KMS-11 (cell line): ENCODE measurements around the gene NAT9.

ENCODE experiments used
- H2AFZ ChIP-seq: fragments of 200-600 bp; sonication (generic); 2 replicates; pipeline ENCODE4 v1.6.1; 2016; ENCODE audit warnings: antibody characterized with exemption, mixed run types, low read depth
- H3K27ac ChIP-seq: fragments of 200-600 bp; sonication (generic); 2 replicates; pipeline ENCODE4 v1.6.1; 2016; ENCODE audit warnings: mild to moderate bottlenecking, mixed run types
- H3K27me3 ChIP-seq: fragments of 200-600 bp; sonication (generic); 2 replicates; pipeline ENCODE4 v1.6.1; 2017; ENCODE audit warnings: mild to moderate bottlenecking, low read depth, mixed run types, moderate library complexity; ENCODE audit not compliant: insufficient read depth
- H3K36me3 ChIP-seq: fragments of 200-600 bp; sonication (generic); 2 replicates; pipeline ENCODE4 v1.6.1; 2017; ENCODE audit warnings: mild to moderate bottlenecking, mixed run types; ENCODE audit not compliant: insufficient read depth
- H3K4me1 ChIP-seq: fragments of 200-600 bp; sonication (generic); 2 replicates; pipeline ENCODE4 v1.6.1; 2016; ENCODE audit warnings: mild to moderate bottlenecking, low read depth, mixed run types; ENCODE audit not compliant: poor library complexity, severe bottlenecking
- H3K4me2 ChIP-seq: fragments of 200-600 bp; sonication (generic); 2 replicates; pipeline ENCODE4 v1.7.0; 2016; ENCODE audit warnings: mild to moderate bottlenecking, mixed run types
- H3K4me3 ChIP-seq: fragments of 200-600 bp; sonication (generic); IDR thresholded peaks from 2 replicates; pipeline ENCODE4 v1.6.1; 2017; ENCODE audit warnings: low read depth, low read length, mixed read lengths; ENCODE audit not compliant: insufficient read depth
- H3K79me2 ChIP-seq: fragments of 200-600 bp; sonication (generic); 2 replicates; pipeline ENCODE4 v1.6.1; 2016; ENCODE audit warnings: low read depth, mixed run types; ENCODE audit not compliant: insufficient read depth
- H3K9ac ChIP-seq: fragments of 200-600 bp; sonication (generic); 2 replicates; pipeline ENCODE4 v1.6.1; 2016; ENCODE audit warnings: mild to moderate bottlenecking, mixed run types
- H4K20me1 ChIP-seq: fragments of 200-600 bp; sonication (generic); 2 replicates; pipeline ENCODE4 v1.6.1; 2016; ENCODE audit warnings: mild to moderate bottlenecking, mixed run types; ENCODE audit not compliant: insufficient read depth
- TF ChIP-seq, protein P1 (sequence below): fragments of 200-600 bp; sonication (generic); conservative IDR thresholded peaks from 2 replicates; pipeline ENCODE4 v1.6.1; 2017; ENCODE audit warnings: low read depth, mild to moderate bottlenecking, antibody characterized with exemption, low read length, moderate library complexity, mixed read lengths

The NAT9 gene, protein sequence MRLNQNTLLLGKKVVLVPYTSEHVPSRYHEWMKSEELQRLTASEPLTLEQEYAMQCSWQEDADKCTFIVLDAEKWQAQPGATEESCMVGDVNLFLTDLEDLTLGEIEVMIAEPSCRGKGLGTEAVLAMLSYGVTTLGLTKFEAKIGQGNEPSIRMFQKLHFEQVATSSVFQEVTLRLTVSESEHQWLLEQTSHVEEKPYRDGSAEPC

DNA sequence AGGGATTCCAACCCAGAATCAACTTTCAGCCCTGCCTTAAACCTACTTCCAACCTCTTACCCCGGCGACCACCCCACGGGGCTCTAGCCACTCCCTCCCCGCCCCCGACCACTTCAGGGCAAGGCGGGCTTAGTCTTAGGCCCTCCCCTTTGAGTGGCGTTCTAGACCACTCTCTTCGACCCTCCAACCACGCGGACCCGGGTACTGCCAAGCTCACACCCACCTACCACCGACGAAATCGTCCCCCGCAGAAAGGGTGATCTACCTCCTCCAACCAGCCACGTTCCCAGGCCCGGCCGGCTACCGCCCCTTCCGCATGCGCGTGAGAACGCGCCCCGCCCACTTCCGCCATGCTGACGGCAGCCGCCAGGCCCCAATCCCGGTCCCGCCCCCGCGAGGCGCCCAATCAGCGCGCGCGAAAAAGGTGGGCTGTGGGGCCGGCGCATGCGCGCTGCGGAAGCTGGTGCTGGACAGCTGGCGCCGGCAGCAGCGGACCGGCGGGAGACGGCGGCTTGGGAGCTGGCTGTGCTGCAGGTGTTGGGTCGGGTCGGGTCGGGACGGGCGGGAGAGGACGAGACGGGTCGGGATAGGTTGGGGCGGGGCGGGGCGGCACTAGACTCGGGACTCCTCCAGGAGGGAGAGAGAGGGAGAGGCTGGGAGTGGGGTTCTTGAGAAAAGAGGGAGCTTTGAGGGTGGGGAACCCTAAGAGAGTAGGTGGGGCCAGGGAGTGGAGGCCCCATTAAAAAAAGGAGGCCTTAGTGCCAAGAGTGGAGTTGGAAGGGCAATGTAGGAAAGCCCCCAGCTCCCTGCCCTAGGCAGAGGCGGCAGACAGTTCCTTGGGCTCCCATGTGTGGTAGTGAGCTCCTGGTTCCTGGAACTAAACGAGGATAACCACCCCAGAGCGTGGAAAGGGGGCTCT is at the start of gene NAT9:
NAT9 (minus strand) TSS at position 302 of the 919 bp plus-strand sequence. CDS start 647 bp downstream, outside the sequence.
- H3K79me2 ChIP-seq = peaks cover 36% of the 10 kb centered on the region
- no peaks in the 10 kb centered on the region; the same call in 1 of the 2 replicates for H3K36me3 ChIP-seq
- no peaks in the 10 kb centered on the region for H4K20me1 ChIP-seq
- H3K27me3 ChIP-seq = no peaks in the 10 kb centered on the region
- H3K27ac ChIP-seq = no peak within 1 kb of the TSS
- H2AFZ ChIP-seq = peak within 1 kb of the TSS; percentile 67; the same call in 1 of the 2 replicates
- peak within 1 kb of the TSS; percentile 98 for H3K4me2 ChIP-seq
- H3K4me1 ChIP-seq = peaks cover 41% of the 10 kb centered on the region
- TF ChIP-seq, protein P1, sequence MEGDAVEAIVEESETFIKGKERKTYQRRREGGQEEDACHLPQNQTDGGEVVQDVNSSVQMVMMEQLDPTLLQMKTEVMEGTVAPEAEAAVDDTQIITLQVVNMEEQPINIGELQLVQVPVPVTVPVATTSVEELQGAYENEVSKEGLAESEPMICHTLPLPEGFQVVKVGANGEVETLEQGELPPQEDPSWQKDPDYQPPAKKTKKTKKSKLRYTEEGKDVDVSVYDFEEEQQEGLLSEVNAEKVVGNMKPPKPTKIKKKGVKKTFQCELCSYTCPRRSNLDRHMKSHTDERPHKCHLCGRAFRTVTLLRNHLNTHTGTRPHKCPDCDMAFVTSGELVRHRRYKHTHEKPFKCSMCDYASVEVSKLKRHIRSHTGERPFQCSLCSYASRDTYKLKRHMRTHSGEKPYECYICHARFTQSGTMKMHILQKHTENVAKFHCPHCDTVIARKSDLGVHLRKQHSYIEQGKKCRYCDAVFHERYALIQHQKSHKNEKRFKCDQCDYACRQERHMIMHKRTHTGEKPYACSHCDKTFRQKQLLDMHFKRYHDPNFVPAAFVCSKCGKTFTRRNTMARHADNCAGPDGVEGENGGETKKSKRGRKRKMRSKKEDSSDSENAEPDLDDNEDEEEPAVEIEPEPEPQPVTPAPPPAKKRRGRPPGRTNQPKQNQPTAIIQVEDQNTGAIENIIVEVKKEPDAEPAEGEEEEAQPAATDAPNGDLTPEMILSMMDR = no peak
- H3K9ac ChIP-seq = peak within 1 kb of the TSS; percentile 56
- H3K4me3 ChIP-seq = no peak within 1 kb of the TSS

DNA sequence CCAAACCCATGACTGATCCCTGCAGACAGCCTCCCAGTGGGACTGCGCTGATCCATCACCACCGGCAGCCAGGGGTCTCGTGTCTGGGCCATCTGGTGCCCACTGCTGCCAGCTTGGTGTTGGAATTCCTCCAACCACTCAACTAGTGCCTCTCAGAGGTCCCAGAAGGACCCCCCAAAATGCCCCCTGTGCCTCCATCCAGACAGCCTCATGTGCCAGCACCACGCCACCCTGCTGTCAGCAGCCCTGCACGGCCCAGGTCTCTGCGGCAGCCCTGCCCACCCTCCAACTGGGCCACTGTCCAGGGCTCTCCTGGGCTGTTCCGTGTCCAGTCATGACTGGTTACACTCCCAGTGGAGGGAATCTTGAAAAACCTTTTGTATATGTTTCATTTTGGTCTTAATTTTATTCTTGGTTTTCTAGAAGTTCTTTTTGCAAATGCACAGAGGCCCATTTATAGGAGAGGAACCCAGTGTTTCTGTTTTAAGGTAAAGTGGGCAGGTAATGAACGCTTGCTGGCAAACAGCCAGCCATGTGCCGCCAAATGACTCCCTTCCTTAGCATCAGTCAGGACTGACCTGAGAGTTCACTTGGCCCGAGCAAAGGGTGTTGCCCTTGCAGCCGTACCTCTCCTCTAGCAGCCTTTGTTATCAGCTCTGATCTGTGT is 48.9 kb upstream of the NAT9 start:
- H3K27ac ChIP-seq = no peak overlapping the region
- no peak overlapping the region for H3K4me2 ChIP-seq
- H4K20me1 ChIP-seq = no peaks in the 10 kb centered on the region
- H3K79me2 ChIP-seq = no peaks in the 10 kb centered on the region
- H3K4me3 ChIP-seq = no peak overlapping the region
- TF ChIP-seq, protein P1 = no peak
- no peaks in the 10 kb centered on the region for H3K4me1 ChIP-seq
- H2AFZ ChIP-seq = no peak overlapping the region
- H3K27me3 ChIP-seq = no peaks in the 10 kb centered on the region
- H3K36me3 ChIP-seq = no peaks in the 10 kb centered on the region
- no peak overlapping the region for H3K9ac ChIP-seq

- Histone ChIP-seq H3K4me3 (no peak overlapping the region), H3K27me3 (no peaks in the 10 kb centered on the region), H3K9ac (no peak overlapping the region), H4K20me1 (no peaks in the 10 kb centered on the region), H3K36me3 (no peaks in the 10 kb centered on the region), H2AFZ (no peak overlapping the region), H3K27ac (no peak overlapping the region), H3K4me1 (no peaks in the 10 kb centered on the region), H3K4me2 (no peak overlapping the region), H3K79me2 (no peaks in the 10 kb centered on the region)
- TF ChIP-seq, protein P1 = no peak
These were observed 46.8 kb upstream of the NAT9 start for GRCh38 chr17:74822939-74823367.

DNA sequence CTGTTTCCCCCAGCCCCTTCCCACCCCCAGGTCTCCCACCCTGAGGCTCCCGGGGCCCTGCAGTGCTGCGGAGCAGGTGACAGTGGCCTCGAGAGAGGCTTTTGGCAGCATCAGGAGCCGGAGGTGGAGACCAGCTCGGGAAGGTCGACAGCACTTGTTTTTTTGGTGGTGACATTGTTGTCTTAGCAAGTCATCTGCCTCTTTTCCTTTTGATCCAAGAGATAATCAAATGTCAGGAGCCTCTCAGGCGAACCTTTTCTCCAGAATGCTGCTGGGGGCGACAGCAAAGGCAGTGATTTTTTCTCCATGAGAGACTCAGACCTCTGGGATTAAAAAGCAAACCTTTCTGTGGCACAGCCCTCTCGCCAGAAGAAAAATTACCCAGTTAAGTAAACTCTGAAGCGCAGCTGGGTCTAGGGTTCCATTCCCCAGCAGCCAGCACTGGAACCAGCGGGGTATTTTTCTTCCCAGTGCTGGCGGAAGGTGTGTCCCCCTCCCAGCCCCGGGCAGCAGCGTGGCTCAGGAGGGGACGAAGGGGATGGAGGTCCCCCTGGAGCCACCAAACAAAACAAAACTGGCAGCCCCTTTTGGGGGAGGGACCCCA is 46.3 kb upstream of the NAT9 start:
- H3K4me1 ChIP-seq = no peaks in the 10 kb centered on the region
- no peaks in the 10 kb centered on the region for H4K20me1 ChIP-seq
- no peak overlapping the region for H3K27ac ChIP-seq
- H3K79me2 ChIP-seq = no peaks in the 10 kb centered on the region
- no peak overlapping the region for H3K4me2 ChIP-seq
- H3K4me3 ChIP-seq = no peak overlapping the region
- H3K36me3 ChIP-seq = no peaks in the 10 kb centered on the region
- no peaks in the 10 kb centered on the region for H3K27me3 ChIP-seq
- TF ChIP-seq, protein P1 = no peak
- no peak overlapping the region for H3K9ac ChIP-seq
- no peak overlapping the region for H2AFZ ChIP-seq
